Ovary (tissue), 3 donors: ENCODE measurements around the gene GALK2.

ENCODE experiments used
- POLR2A ChIP-seq: fragments of 450-650 bp; IDR thresholded peaks from one replicate; pipeline ENCODE4 v1.6.1; 2017; ENCODE audit warnings: antibody characterized with exemption, mild to moderate bottlenecking, moderate library complexity
- TF ChIP-seq, protein P1 (sequence below), 3 donors: fragments of 450-650 bp in 2 of 3; fragments of 200-600 bp in 1 of 3; IDR thresholded peaks; one replicate each; pipeline versions ENCODE4 v1.5.1 to v1.8.0; 2016 to 2022; ENCODE audit warnings: antibody characterized with exemption in 3 of 3, mild to moderate bottlenecking in 1 of 3
- donor health status: DM: no; HTN: no; CAD: no.

DNA sequence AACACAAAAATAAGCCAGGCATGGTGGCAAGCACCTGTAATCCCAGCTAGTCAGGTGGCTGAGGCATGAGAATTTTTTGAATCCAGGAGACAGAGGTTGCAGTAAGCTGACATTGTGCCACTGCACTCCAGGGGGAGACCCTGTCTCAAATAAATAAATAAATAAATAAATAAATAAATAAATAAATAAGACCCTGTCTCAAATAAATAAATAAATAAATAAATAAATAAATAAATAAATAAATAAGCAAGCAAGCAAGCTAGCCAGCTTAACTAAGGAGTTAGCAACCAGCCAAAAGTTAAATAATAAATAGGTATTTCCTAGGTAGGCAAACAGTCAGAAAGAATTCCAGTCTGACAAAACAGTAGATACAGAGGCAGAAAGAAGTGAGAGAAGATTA lies 123.9 kb downstream of the GALK2 start:
- TF ChIP-seq, protein P1, sequence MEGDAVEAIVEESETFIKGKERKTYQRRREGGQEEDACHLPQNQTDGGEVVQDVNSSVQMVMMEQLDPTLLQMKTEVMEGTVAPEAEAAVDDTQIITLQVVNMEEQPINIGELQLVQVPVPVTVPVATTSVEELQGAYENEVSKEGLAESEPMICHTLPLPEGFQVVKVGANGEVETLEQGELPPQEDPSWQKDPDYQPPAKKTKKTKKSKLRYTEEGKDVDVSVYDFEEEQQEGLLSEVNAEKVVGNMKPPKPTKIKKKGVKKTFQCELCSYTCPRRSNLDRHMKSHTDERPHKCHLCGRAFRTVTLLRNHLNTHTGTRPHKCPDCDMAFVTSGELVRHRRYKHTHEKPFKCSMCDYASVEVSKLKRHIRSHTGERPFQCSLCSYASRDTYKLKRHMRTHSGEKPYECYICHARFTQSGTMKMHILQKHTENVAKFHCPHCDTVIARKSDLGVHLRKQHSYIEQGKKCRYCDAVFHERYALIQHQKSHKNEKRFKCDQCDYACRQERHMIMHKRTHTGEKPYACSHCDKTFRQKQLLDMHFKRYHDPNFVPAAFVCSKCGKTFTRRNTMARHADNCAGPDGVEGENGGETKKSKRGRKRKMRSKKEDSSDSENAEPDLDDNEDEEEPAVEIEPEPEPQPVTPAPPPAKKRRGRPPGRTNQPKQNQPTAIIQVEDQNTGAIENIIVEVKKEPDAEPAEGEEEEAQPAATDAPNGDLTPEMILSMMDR (IDR thresholded peaks at IDR 0.05): no peak
- no peak for TF ChIP-seq POLR2A
